Calu3 (cell line): ENCODE results near the gene C10orf95. TPM values are rescaled to one million over a fixed set of nuclear protein-coding genes. Genes with fewer than 3 reads are reported as not detected.

Experiments used
- BruUV-seq: library from RNA; stranded (reverse); fragments of 400-500 nt; replicated peaks from 2 replicates; lab custom pipeline; 2021; lab: Mats Ljungman, UMichigan
- CTCF ChIA-PET: fragments of 300-600 bp; sonication (Branson Sonifier 250); formaldehyde crosslinking; loops from one replicate; lab custom pipeline; 2022; ENCODE audit warnings: antibody characterized with exemption; lab: Charles Lee
- DNase-seq: peaks from one replicate; pipeline ENCODE4 v3.0.0; 2022
- H3K27ac Mint-ChIP-seq: one replicate; pipeline ENCODE4 v1.8.0; 2022; ENCODE audit warnings: mixed read lengths; ENCODE audit not compliant: unreplicated experiment
- H3K27me3 Mint-ChIP-seq: one replicate; pipeline ENCODE4 v1.8.0; 2022; ENCODE audit warnings: mixed read lengths; ENCODE audit not compliant: unreplicated experiment
- H3K36me3 Mint-ChIP-seq: one replicate; pipeline ENCODE4 v1.8.0; 2022; ENCODE audit warnings: mild to moderate bottlenecking, moderate library complexity, mixed read lengths; ENCODE audit not compliant: insufficient read depth, unreplicated experiment
- H3K4me1 Mint-ChIP-seq: one replicate; pipeline ENCODE4 v1.8.0; 2022; ENCODE audit warnings: mild to moderate bottlenecking, low read depth, mixed read lengths; ENCODE audit not compliant: unreplicated experiment
- H3K4me3 Mint-ChIP-seq: one replicate; pipeline ENCODE4 v1.8.0; 2022; ENCODE audit warnings: mild to moderate bottlenecking, low read depth, moderate library complexity, mixed read lengths; ENCODE audit not compliant: unreplicated experiment
- H3K9me3 Mint-ChIP-seq: one replicate; pipeline ENCODE4 v1.8.0; 2022; ENCODE audit warnings: low read depth, mixed read lengths; ENCODE audit not compliant: unreplicated experiment
- CTCF ChIP-seq: fragments of 200-600 bp; IDR thresholded peaks from one replicate; pipeline ENCODE4 v1.8.0; 2022; ENCODE audit warnings: antibody characterized with exemption; ENCODE audit not compliant: unreplicated experiment
- intact Hi-C: fragments of 100-400 bp; cut with micrococcal nuclease; formaldehyde crosslinking; loops from one replicate; pipeline ENCODE4 v1.10.0; 2022; ENCODE audit not compliant: unreplicated experiment
- total RNA-seq: library from RNA; stranded (reverse); gene quantifications from 2 replicates; pipeline ENCODE4 v1.2.3, GENCODE V29; 2022

C10orf95 gene
- total RNA-seq, 1 experiment from 2014 or later, result 0.57 TPM

GRCh38 chr10:102449321-102450123 lies 1.8 kb downstream of the C10orf95 start:
- no TSS peak for BruUV-seq
- Mint-ChIP-seq H3K27ac (peak overlapping the region; percentile 60), H3K36me3 (peaks cover 31% of the 10 kb centered on the region), H3K27me3 (no peaks in the 10 kb centered on the region), H3K4me3 (peak overlapping the region; percentile 78), H3K9me3 (no peaks in the 10 kb centered on the region), H3K4me1 (no peaks in the 10 kb centered on the region)
- intact Hi-C loops, result no loop called here
- CTCF ChIA-PET, result interaction anchor here (0.6 to 1.6 kb wide), 2 partner anchors 28 to 219 kb away, joined by 5 to 7 read pairs; partner anchors contain the start of gene FBXL15
- TF ChIP-seq CTCF, result no peak
- peak; percentile 82 for DNase-seq

GRCh38 chr10:102444851-102445250 lies 6.5 kb downstream of the C10orf95 start:
- Mint-ChIP-seq H3K27me3 (no peaks in the 10 kb centered on the region), H3K27ac (no peak overlapping the region), H3K9me3 (no peaks in the 10 kb centered on the region), H3K36me3 (peaks cover 6% of the 10 kb centered on the region), H3K4me3 (no peak overlapping the region), H3K4me1 (no peaks in the 10 kb centered on the region)
- intact Hi-C loops, result no loop called here
- no peak for TF ChIP-seq CTCF
- DNase-seq, result no peak
- CTCF ChIA-PET, result interaction anchor here (0.6 to 0.7 kb wide), 3 partner anchors 21 to 246 kb away, joined by 3 to 4 read pairs (median 3); no protein-coding TSS in a partner anchor
- no TSS peak for BruUV-seq

- DNase-seq, result no peak
- Mint-ChIP-seq H3K36me3 (peaks cover under 1% of the 10 kb centered on the region), H3K27me3 (peaks cover 27% of the 10 kb centered on the region), H3K4me1 (peaks cover 11% of the 10 kb centered on the region), H3K27ac (no peak overlapping the region), H3K4me3 (no peak overlapping the region), H3K9me3 (no peaks in the 10 kb centered on the region)
- intact Hi-C loops, result no loop called here
- TF ChIP-seq CTCF, result no peak
- BruUV-seq, result no TSS peak
- CTCF ChIA-PET, result no interaction called here
Measured at GRCh38 chr10:102438374-102438773, 13.0 kb downstream of the C10orf95 start.

- Mint-ChIP-seq H3K27ac (no peak overlapping the region), H3K9me3 (no peaks in the 10 kb centered on the region), H3K36me3 (peaks cover 9% of the 10 kb centered on the region), H3K27me3 (peaks cover 27% of the 10 kb centered on the region), H3K4me1 (peaks cover 16% of the 10 kb centered on the region), H3K4me3 (no peak overlapping the region)
- intact Hi-C loops, result no loop called here
- CTCF ChIA-PET, result no interaction called here
- no peak for DNase-seq
- no peak for TF ChIP-seq CTCF
- BruUV-seq, result no TSS peak
Measured at GRCh38 chr10:102437515-102437914, 13.8 kb downstream of the C10orf95 start.
